Loucy (cell line): ENCODE data around the gene C7orf25.

Experiments
- EZH2phosphoT487 ChIP-seq: fragments of 200-600 bp; IDR thresholded peaks from 2 replicates; pipeline ENCODE4 v1.6.1; 2018; ENCODE audit warnings: antibody characterized with exemption, mild to moderate bottlenecking, moderate library complexity, borderline replicate concordance
- TF ChIP-seq, protein P1 (sequence below): fragments of 200-600 bp; sonication (generic); conservative IDR thresholded peaks from 2 replicates; pipeline ENCODE4 v1.5.1; 2014; ENCODE audit warnings: mild to moderate bottlenecking, antibody characterized with exemption, low read length

DNA sequence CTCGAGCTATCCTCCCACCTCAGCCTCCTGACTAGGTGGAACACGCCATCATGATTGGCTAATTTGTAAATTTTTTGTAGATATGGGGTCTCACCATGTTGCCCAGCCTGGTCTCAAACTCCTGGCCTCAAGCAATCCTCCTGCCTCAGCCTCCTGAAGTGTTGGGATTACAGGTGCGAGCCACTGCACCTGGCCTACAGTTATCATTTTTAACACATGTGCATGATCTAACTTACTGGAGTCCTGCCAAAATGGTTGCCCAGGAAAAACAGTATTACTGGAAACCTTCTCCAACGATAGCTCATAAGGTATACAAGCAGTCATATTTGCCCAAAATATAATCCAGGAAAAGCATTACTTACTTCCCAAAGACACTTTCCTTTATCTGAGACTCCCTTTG is 40.5 kb upstream of the C7orf25 start:
- TF ChIP-seq, protein P1, sequence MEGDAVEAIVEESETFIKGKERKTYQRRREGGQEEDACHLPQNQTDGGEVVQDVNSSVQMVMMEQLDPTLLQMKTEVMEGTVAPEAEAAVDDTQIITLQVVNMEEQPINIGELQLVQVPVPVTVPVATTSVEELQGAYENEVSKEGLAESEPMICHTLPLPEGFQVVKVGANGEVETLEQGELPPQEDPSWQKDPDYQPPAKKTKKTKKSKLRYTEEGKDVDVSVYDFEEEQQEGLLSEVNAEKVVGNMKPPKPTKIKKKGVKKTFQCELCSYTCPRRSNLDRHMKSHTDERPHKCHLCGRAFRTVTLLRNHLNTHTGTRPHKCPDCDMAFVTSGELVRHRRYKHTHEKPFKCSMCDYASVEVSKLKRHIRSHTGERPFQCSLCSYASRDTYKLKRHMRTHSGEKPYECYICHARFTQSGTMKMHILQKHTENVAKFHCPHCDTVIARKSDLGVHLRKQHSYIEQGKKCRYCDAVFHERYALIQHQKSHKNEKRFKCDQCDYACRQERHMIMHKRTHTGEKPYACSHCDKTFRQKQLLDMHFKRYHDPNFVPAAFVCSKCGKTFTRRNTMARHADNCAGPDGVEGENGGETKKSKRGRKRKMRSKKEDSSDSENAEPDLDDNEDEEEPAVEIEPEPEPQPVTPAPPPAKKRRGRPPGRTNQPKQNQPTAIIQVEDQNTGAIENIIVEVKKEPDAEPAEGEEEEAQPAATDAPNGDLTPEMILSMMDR = no peak
- TF ChIP-seq EZH2phosphoT487 = no peak
